ENCODE data around the gene CRB1.

GRCh38 chr1:197467881-197468280 lies 199.8 kb downstream of the CRB1 start:
- TF ChIP-seq EZH2phosphoT487 (IDR thresholded peaks at IDR 0.05; ENCODE audit: borderline replicate concordance, low read length), result no peak
- TF ChIP-seq, protein P1, sequence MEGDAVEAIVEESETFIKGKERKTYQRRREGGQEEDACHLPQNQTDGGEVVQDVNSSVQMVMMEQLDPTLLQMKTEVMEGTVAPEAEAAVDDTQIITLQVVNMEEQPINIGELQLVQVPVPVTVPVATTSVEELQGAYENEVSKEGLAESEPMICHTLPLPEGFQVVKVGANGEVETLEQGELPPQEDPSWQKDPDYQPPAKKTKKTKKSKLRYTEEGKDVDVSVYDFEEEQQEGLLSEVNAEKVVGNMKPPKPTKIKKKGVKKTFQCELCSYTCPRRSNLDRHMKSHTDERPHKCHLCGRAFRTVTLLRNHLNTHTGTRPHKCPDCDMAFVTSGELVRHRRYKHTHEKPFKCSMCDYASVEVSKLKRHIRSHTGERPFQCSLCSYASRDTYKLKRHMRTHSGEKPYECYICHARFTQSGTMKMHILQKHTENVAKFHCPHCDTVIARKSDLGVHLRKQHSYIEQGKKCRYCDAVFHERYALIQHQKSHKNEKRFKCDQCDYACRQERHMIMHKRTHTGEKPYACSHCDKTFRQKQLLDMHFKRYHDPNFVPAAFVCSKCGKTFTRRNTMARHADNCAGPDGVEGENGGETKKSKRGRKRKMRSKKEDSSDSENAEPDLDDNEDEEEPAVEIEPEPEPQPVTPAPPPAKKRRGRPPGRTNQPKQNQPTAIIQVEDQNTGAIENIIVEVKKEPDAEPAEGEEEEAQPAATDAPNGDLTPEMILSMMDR (IDR thresholded peaks at IDR 0.05; ENCODE audit: low read depth, low read length, poor library complexity, severe bottlenecking), result no peak

All from DOHH2 (cell line).